HG02938 (cell line): ENCODE measurements around the gene UGT1A1.

ENCODE experiments used
- ATAC-seq: cut with Tn5 transposase; IDR thresholded peaks from one replicate; pipeline ENCODE4 v1.9.1; 2021; ENCODE audit warnings: mild to moderate bottlenecking, moderate library complexity; ENCODE audit not compliant: unreplicated experiment

Gene UGT1A1

GRCh38 chr2:233814056-233814835 is 54.2 kb downstream of the UGT1A1 start:
- no peak for ATAC-seq

GRCh38 chr2:233815861-233816260 is 55.8 kb downstream of the UGT1A1 start:
- ATAC-seq: no peak

- ATAC-seq: no peak
Measured at GRCh38 chr2:233816334-233816733, 56.3 kb downstream of the UGT1A1 start.

GRCh38 chr2:233816771-233817170 is 56.7 kb downstream of the UGT1A1 start:
- ATAC-seq: no peak

- ATAC-seq: no peak
Measured at GRCh38 chr2:233817361-233817911, 57.4 kb downstream of the UGT1A1 start.

GRCh38 chr2:233817995-233818638 is 58.0 kb downstream of the UGT1A1 start:
- no peak for ATAC-seq

GRCh38 chr2:233818639-233819621 is 58.9 kb downstream of the UGT1A1 start:
- ATAC-seq: no peak

GRCh38 chr2:233819884-233820773 is 60.1 kb downstream of the UGT1A1 start:
- no peak for ATAC-seq

GRCh38 chr2:233820774-233821105 is 60.7 kb downstream of the UGT1A1 start:
- ATAC-seq: no peak

GRCh38 chr2:233821196-233821595 is 61.1 kb downstream of the UGT1A1 start:
- ATAC-seq: no peak

- no peak for ATAC-seq
Measured at GRCh38 chr2:233821709-233822100, 61.6 kb downstream of the UGT1A1 start.

- no peak for ATAC-seq
Measured at GRCh38 chr2:233822101-233822771, 62.2 kb downstream of the UGT1A1 start.
